OCI-LY7 (cell line): ENCODE measurements around the gene TMEM135. TPM values are rescaled to one million over a fixed set of nuclear protein-coding genes. Genes with fewer than 3 reads are reported as not detected.
"Not testable (repeated sequence)": the region's sequence is repeated elsewhere in the genome, so short reads cannot be mapped to it uniquely, and the experiment has no call there.

Source experiments
- BruUV-seq: library from RNA; stranded (reverse); fragments of 400-500 nt; replicated peaks from 2 replicates; lab custom pipeline; 2021; lab: Mats Ljungman, UMichigan
- CTCF ChIA-PET: fragments of 300-600 bp; sonication (Branson Sonifier 250); formaldehyde crosslinking; loops from one replicate; lab custom pipeline; 2022; ENCODE audit warnings: antibody characterized with exemption; ENCODE audit not compliant: unreplicated experiment; lab: Charles Lee
- POLR2A ChIA-PET: fragments of 300-600 bp; sonication (Branson Sonifier 250); formaldehyde crosslinking; loops from one replicate; lab custom pipeline; 2022; ENCODE audit warnings: antibody characterized with exemption; lab: Charles Lee
- DNase-seq: peaks from one replicate; pipeline ENCODE4 v3.0.0-alpha.2; 2015; ENCODE audit warnings: low spot score
- H2AFZ ChIP-seq: fragments of 200-600 bp; sonication (generic), shearing (Covaris generic); 2 replicates; pipeline ENCODE4 v1.6.1; 2014; ENCODE audit warnings: mild to moderate bottlenecking, antibody characterized with exemption, low read length, moderate library complexity
- H3K27ac ChIP-seq: fragments of 200-600 bp; sonication (generic); 2 replicates; pipeline ENCODE4 v1.5.1; 2014; ENCODE audit warnings: mixed run types, low read depth, mild to moderate bottlenecking, moderate library complexity, low read length, inconsistent platforms; ENCODE audit not compliant: poor library complexity, severe bottlenecking
- H3K36me3 ChIP-seq: fragments of 200-600 bp; sonication (generic); 2 replicates; pipeline ENCODE4 v1.6.1; 2014; ENCODE audit warnings: mild to moderate bottlenecking, antibody characterized with exemption, low read length, moderate library complexity, mixed read lengths; ENCODE audit not compliant: insufficient read depth
- H3K4me1 ChIP-seq: fragments of 200-600 bp; sonication (generic); 2 replicates; pipeline ENCODE4 v1.5.1; 2014; ENCODE audit warnings: mild to moderate bottlenecking, low read length; ENCODE audit not compliant: insufficient read depth, poor library complexity, severe bottlenecking
- H3K4me2 ChIP-seq: fragments of 200-600 bp; sonication (generic); 2 replicates; pipeline ENCODE4 v1.6.1; 2014; ENCODE audit warnings: mild to moderate bottlenecking, low read length
- H3K4me3 ChIP-seq: fragments of 200-600 bp; sonication (generic); 2 replicates; pipeline ENCODE4 v1.5.1; 2014; ENCODE audit warnings: mild to moderate bottlenecking, low read depth, low read length; ENCODE audit not compliant: poor library complexity, severe bottlenecking
- H3K79me2 ChIP-seq: fragments of 200-600 bp; sonication (generic); 2 replicates; pipeline ENCODE4 v1.6.1; 2016; ENCODE audit warnings: low read depth, mild to moderate bottlenecking, low read length, moderate library complexity, mixed read lengths; ENCODE audit not compliant: insufficient read depth
- H3K9me2 ChIP-seq: fragments of 200-600 bp; sonication (generic); 2 replicates; pipeline ENCODE4 v1.6.1; 2016; ENCODE audit warnings: mild to moderate bottlenecking, low read length, mixed read lengths; ENCODE audit not compliant: insufficient read depth
- H3K9me3 ChIP-seq: fragments of 200-600 bp; sonication (generic); 2 replicates; pipeline ENCODE4 v1.6.1; 2014; ENCODE audit warnings: mild to moderate bottlenecking, mixed run types, low read length, mixed read lengths
- H4K20me1 ChIP-seq: fragments of 200-600 bp; sonication (generic); 2 replicates; pipeline ENCODE4 v1.6.1; 2014; ENCODE audit warnings: mild to moderate bottlenecking, antibody characterized with exemption, low read length, moderate library complexity, mixed read lengths; ENCODE audit not compliant: insufficient read depth
- EZH2phosphoT487 ChIP-seq: fragments of 200-600 bp; sonication (generic); IDR thresholded peaks from 2 replicates; pipeline ENCODE4 v1.6.1; 2018; ENCODE audit warnings: low read depth, borderline replicate concordance, mild to moderate bottlenecking, mixed run types, antibody characterized with exemption, low read length, moderate library complexity, mixed read lengths
- intact Hi-C: fragments of 100-400 bp; cut with micrococcal nuclease; formaldehyde crosslinking; loops from one replicate; pipeline ENCODE4 v1.10.0; 2022; ENCODE audit not compliant: unreplicated experiment
- total RNA-seq, 2 experiments: library from RNA; depleted of rRNA in 1 of 2; stranded (reverse); fragments of >200 nt in 1 of 2; shearing (Covaris generic) in 1 of 2; gene quantifications; 2 replicates each; pipeline ENCODE4 v1.2.3, GENCODE V29; 2014 to 2022
- TF ChIP-seq, protein P1 (sequence below): fragments of 200-600 bp; sonication (generic); conservative IDR thresholded peaks from 2 replicates; pipeline ENCODE4 v1.5.1; 2014; ENCODE audit warnings: mild to moderate bottlenecking, antibody characterized with exemption, low read length, moderate library complexity, mixed read lengths

The TMEM135 gene
- total RNA-seq, 2 experiments from 2014 or later, result 14.5 to 56.4 TPM

DNA sequence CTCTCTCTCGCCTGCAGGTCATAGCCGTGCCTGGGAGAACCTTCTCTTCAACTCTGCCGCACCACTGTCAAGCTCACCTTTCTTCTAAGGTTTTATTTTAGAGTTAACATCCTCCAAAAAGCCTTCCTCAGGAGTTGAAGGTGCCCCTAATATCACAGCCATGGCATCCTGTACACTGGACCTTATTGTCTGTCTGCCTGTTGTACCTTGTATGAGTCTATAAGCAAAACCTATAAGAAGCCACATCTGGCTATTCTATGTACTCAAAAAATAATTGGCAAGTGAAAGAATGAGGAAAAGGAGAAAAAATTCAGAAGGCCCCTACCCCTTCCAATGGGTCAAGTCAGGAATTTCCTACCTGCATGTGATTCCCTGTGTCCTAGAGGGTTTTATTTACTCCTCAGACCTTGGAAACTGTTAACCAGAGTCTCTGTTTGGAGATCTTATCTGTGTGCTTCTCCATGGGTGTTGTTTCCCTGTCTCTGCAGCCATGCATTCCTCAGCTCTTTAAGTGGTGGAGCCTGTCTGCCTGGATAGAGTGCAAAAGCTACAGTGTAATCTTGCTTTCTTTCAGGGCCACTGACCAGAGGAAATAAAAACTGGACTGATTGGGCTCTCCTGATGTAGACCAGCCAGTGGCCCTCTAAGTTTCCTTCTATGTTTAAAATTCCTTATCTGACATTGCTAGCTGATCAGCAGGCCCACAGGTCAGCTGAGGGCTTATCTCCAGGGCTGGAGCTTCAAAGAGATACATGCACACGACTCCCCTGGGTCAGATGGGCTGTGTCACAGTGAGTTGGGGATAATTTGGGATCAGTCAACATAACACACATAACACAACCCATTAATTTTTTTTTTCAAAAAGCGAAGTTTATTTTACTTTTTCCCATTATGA is 37.6 kb upstream of the TMEM135 start:
- no peak overlapping the region for H3K27ac ChIP-seq
- H2AFZ ChIP-seq, result no peak overlapping the region
- no peaks in the 10 kb centered on the region for H4K20me1 ChIP-seq
- no peaks in the 10 kb centered on the region for H3K4me1 ChIP-seq
- H3K4me3 ChIP-seq, result no peak overlapping the region
- no peaks in the 10 kb centered on the region for H3K36me3 ChIP-seq
- DNase-seq, result no peak
- no TSS peak for BruUV-seq
- intact Hi-C loops, result no loop called here
- H3K4me2 ChIP-seq, result no peak overlapping the region
- ChIA-PET CTCF (no interaction called here), POLR2A (interaction anchor here (0.6 to 1.1 kb wide), 5 partner anchors 111 to 269 kb away, joined by 3 to 4 read pairs (median 3); no protein-coding TSS in a partner anchor)
- H3K79me2 ChIP-seq, result no peaks in the 10 kb centered on the region
- no peak for TF ChIP-seq EZH2phosphoT487
- TF ChIP-seq, protein P1, sequence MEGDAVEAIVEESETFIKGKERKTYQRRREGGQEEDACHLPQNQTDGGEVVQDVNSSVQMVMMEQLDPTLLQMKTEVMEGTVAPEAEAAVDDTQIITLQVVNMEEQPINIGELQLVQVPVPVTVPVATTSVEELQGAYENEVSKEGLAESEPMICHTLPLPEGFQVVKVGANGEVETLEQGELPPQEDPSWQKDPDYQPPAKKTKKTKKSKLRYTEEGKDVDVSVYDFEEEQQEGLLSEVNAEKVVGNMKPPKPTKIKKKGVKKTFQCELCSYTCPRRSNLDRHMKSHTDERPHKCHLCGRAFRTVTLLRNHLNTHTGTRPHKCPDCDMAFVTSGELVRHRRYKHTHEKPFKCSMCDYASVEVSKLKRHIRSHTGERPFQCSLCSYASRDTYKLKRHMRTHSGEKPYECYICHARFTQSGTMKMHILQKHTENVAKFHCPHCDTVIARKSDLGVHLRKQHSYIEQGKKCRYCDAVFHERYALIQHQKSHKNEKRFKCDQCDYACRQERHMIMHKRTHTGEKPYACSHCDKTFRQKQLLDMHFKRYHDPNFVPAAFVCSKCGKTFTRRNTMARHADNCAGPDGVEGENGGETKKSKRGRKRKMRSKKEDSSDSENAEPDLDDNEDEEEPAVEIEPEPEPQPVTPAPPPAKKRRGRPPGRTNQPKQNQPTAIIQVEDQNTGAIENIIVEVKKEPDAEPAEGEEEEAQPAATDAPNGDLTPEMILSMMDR, result no peak
- no peaks in the 10 kb centered on the region for H3K9me2 ChIP-seq
- no peaks in the 10 kb centered on the region for H3K9me3 ChIP-seq

DNA sequence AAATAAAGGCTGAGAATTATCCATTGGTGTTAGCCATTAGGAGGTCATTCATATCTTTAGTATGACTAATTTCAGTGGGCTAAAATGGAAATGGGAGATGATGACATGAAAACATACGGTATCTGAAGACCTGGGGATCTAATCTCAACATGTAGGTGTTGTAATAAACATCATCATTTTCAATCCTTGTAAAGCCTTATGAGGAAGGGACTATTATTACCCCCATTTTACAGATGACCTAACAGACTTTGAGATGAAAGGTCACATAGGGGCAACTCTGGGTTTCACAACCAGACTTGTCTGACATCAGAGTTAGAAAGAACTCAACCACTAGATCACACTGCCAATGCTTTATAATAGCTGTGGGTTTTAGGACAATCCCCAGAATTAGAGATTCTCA is 34.8 kb upstream of the TMEM135 start:
- TF ChIP-seq, protein P1, result no peak
- TF ChIP-seq EZH2phosphoT487, result no peak
- H3K4me2 ChIP-seq, result no peak overlapping the region
- H3K9me2 ChIP-seq, result no peaks in the 10 kb centered on the region
- H4K20me1 ChIP-seq, result no peaks in the 10 kb centered on the region
- ChIA-PET CTCF (no interaction called here), POLR2A (interaction anchor here (1.4 kb wide), 1 partner anchor 8 kb away, joined by 3 read pairs; no protein-coding TSS in a partner anchor)
- DNase-seq, result no peak
- no peaks in the 10 kb centered on the region for H3K79me2 ChIP-seq
- no peak overlapping the region for H3K27ac ChIP-seq
- H3K9me3 ChIP-seq, result no peaks in the 10 kb centered on the region
- no peak overlapping the region for H2AFZ ChIP-seq
- no peak overlapping the region for H3K4me3 ChIP-seq
- BruUV-seq, result no TSS peak
- H3K4me1 ChIP-seq, result no peaks in the 10 kb centered on the region
- no peaks in the 10 kb centered on the region for H3K36me3 ChIP-seq
- intact Hi-C loops, result no loop called here

DNA sequence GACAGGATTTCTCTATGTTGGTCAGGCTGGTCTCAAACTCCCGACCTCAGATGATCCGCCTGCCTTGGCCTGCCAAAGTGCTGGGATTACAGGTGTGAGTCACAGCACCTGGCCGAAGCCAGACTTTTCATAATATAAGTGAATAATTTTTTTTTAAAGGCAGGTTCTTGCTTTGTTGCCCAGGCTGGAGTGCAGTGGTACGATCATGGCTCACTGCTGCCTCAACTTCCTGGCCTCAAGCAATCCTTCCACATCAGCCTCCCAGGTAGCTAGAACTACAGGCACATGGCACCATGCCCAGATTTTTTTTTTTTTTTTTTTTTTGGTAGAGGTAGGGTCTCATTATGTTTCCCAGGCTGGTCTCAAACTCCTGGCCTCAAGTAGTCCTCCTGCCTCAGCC is 33.5 kb upstream of the TMEM135 start:
- BruUV-seq, H3K9me3 ChIP-seq, H3K9me2 ChIP-seq, DNase-seq, H3K4me1 ChIP-seq, H3K27ac ChIP-seq, H2AFZ ChIP-seq, CTCF ChIA-PET, intact Hi-C loops, H4K20me1 ChIP-seq, H3K4me2 ChIP-seq, H3K79me2 ChIP-seq, H3K4me3 ChIP-seq, H3K36me3 ChIP-seq: not testable (repeated sequence)
- POLR2A ChIA-PET, result interaction anchor here (0.6 to 1.4 kb wide), 2 partner anchors 9 to 1964 kb away, joined by 3 read pairs; no protein-coding TSS in a partner anchor
